Measurements from ENCODE around the gene COQ8A.

- TF ChIP-seq, protein P1, sequence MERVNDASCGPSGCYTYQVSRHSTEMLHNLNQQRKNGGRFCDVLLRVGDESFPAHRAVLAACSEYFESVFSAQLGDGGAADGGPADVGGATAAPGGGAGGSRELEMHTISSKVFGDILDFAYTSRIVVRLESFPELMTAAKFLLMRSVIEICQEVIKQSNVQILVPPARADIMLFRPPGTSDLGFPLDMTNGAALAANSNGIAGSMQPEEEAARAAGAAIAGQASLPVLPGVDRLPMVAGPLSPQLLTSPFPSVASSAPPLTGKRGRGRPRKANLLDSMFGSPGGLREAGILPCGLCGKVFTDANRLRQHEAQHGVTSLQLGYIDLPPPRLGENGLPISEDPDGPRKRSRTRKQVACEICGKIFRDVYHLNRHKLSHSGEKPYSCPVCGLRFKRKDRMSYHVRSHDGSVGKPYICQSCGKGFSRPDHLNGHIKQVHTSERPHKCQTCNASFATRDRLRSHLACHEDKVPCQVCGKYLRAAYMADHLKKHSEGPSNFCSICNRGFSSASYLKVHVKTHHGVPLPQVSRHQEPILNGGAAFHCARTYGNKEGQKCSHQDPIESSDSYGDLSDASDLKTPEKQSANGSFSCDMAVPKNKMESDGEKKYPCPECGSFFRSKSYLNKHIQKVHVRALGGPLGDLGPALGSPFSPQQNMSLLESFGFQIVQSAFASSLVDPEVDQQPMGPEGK (CRISPR knock-in tag; IDR thresholded peaks at IDR 0.05; ENCODE audit: borderline replicate concordance), result no peak
- TF ChIP-seq ZFP3 (CRISPR knock-in tag; IDR thresholded peaks at IDR 0.05) (no peak), RARB (CRISPR knock-in tag; IDR thresholded peaks at IDR 0.05) (no peak), TOX (CRISPR knock-in tag; IDR thresholded peaks at IDR 0.05; ENCODE audit: borderline replicate concordance) (no peak), ZNF565 (CRISPR knock-in tag; conservative IDR thresholded peaks at IDR 0.05; ENCODE audit: low read depth) (no peak)
Observed at GRCh38 chr1:226991920-226992319, 51.8 kb downstream of the COQ8A start.

All from SK-N-SH treated with all-trans-retinoic acid at 6 μM for 48 hours (cell line).